Stimulated activated CD8-positive, alpha-beta memory T cell treated with anti-CD3 and anti-CD28 coated beads, Interleukin-2, amount 100 ng/mL, for 48 hours (primary cell): Measurements from ENCODE around the gene PRDX2.
A peak's percentile ranks its signal among the peaks of the same experiment; 100 is the strongest.
"Not testable (repeated sequence)": the region's sequence is repeated elsewhere in the genome, so short reads cannot be mapped to it uniquely, and the experiment has no call there.

ENCODE experiments used
- DNase-seq, 2 donors: peaks; one replicate each; pipeline ENCODE4 v3.0.0-alpha.2; 2020; ENCODE audit warnings: low read depth in 2 of 2

PRDX2 gene

DNA sequence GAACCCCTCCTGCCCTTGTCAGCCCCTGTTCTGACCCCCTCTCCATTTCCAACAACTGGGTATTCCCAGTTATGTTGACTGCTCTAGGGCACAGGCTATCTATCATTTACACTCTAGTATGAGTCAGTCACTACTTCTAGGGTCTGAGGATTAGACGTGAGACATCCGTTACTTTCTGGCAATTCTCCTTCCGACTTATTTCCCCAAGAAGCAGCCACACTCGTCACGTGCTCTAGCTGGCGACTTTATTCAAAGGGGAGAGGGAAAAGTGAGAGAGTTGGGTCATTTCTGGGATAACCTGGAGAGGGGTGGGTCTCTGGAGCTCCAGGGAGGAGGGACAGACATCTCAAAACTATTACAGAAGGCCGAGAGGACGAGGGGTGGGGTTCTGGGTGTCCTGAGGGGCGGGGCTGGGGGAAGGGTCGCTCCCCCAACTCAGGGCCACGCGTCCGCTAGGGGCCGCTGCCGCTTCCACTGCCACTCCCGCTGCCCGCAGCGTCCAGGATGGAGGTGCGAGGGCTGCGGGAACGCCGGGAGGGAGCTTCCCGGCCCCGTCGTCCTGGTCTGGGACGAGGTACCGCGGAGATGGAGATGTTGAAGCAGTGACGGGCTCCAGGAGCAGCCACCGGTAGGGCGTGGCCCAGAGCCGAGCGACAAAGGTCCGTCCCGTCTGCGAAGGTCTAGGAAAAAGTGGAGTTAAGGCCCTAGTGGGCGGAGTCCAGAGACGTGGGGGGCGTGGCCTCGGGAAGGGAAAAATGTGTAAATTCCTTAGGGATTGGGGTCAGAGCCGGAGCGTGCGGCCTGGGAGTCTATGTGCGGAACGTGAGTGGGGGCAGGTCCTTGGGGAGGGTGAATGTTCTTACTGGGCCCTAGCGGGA is 23.9 kb upstream of the PRDX2 start:
- no peak for DNase-seq

DNA sequence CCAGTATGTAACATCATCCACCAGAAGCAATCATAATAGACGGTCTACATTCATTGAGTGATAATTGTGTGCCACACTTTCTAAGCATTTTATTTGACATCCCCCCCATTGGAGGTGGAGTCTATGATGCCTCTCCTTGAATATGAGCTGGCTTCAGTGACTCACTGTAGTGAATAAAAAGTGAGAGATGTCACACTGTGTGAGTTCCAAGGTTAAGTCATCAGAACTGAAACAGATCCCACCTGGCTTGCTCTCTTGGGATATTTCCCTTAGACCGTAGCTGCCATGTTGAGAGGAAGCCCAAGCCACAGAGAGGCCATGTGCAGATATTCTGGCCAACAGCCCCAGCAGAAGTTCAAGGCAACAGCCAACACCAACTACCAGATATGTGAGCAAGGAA is 20.2 kb upstream of the PRDX2 start:
- DNase-seq: no peak

GRCh38 chr19:12817810-12818209 is 16.2 kb upstream of the PRDX2 start:
- not testable (repeated sequence) for DNase-seq

DNA sequence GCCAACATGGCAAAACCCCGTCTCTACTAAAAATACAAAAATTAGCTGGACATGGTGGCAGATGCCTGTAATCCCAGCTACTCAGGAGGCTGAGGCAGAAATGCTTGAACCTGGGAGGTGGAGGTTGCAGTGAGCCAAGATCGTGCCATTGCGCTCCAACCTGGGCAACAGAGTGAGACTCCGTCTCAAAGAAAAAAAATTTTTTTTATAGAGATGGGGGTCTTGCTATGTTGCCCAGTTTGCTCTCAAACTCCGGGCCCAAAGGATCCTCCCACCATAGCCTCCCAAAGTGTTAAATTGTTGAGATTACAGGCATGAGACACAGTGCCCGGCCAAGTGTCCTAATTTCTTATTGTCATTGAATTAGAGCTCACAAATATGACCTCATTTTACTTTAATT is 15.6 kb upstream of the PRDX2 start:
- DNase-seq: not testable (repeated sequence)

DNA sequence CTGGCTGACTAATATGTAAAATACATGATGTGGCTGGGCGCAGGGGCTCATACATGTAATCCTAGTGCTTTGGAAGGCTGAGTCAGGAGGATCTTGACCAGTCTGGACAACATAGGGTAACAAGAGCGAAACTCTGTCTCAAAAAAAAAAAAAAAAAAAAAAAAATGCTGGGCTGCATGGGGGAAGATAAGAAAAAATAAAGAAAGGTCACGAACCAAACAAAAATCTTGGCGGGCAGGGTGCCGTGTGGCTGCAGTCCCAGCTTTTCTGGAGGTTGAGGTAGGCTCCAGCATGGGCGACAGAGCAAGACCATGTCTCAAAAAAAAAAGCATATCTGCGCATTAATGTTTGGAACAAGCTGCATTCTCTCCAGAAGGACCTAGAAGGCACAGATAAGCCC is 13.5 kb upstream of the PRDX2 start:
- no peak for DNase-seq

DNA sequence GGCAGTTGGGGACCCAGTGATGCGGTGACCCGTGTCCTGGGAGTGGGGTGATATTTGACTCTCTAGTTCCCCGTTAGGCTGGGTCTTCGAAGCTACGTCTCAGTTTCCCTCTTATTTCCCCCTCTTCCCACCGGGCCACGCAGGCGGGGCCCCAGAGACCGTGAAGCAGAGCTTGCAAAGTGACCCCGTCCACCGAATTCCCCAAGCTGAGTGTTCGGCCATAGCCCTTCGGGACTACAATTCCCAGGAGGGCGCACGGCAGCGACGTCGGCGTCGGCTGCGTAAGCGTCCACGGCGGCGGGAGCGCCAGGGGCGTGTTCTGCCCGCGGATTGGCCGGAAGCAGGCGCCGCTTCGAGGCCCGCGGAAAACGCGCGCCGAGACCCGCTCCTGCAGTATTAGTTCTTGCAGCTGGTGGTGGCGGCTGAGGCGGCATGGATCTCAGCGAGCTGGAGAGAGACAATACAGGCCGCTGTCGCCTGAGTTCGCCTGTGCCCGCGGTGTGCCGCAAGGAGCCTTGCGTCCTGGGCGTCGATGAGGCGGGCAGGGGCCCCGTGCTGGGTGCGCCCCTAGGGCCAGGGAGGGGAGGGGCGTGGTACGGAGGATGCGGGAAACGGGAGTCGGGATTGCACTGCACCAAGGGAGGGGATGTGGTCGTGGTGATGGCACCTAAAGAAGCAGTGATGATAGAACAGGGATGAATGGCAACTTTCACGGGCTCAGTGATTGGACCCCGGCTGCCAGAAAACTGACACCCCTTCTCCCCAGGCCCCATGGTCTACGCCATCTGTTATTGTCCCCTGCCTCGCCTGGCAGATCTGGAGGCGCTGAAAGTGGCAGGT is 4.9 kb upstream of the PRDX2 start, which contains the start of gene RNASEH2A:
Gene RNASEH2A (plus strand): TSS at position 343 of the 840 bp plus-strand sequence. CDS start 90 bp downstream, at position 433.
- DNase-seq: peak; percentile 78 to 82

GRCh38 chr19:12804051-12804450 is 2.5 kb upstream of the PRDX2 start:
- no peak for DNase-seq

DNA sequence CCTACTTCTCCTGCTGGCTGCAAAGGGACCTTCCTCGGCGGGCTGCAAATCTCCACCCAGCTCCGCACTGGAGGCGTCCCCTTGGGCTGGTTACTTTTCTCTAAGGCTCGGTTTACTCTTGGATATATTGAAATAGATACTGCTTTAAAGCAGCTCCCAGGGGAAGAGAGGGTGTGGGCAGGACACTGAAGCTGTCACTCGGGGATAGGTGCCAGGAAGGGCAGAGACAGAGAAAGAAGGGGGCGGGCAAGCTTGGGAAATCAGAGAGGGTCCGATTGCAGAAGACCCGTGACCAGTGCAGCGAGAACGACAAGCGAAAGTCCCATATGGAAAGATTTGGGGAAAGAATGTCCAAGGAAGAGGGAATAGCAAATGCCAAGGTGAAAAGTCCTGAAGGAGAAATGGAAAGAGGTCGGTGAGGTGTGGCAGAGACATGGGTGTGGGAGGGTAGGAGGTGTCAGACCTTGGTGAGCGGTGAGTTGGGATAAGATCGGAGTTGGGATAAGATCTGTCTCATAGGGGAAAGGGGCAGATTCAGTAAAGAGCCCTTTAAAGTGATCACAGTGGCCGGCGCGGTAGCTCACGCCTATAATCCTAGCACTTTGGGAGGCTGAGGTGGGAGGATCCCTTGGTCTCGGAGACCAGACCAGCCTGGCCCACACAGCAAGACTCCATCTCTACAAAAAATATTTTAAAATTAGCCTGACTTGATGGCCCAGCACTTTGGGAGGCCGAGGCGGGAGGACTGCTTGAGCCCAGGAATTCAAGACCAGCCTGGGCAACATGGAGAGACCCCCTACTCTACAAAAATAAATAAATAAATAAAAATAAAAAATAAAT is 887 bp upstream of the PRDX2 start:
- DNase-seq: no peak

- DNase-seq: no peak
Measured at GRCh38 chr19:12800923-12801465, 606 bp downstream of the PRDX2 start.

- DNase-seq: no peak
Measured at GRCh38 chr19:12800466-12800770, 1.2 kb downstream of the PRDX2 start.

GRCh38 chr19:12799742-12800465 is 1.7 kb downstream of the PRDX2 start:
- no peak for DNase-seq

DNA sequence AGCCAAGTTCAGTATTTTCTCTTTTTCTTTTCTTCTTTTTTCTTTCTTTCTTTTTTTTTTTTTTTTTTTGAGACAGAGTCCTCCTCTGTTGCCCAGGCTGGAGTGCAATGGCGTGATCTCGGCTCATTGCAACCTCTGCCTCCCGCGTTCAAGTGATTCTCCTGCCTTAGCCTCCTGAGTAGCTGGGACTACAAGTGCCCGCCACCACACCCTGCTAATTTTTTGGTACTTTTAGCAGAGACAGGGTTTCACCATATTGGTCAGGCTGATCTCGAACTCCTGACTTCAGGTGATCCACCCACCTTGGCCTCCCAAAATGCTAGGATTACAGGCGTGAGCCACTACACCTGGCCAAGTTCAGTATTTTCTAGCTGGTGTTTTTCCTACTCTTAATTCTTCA is 4.0 kb downstream of the PRDX2 start:
- DNase-seq: not testable (repeated sequence)

DNA sequence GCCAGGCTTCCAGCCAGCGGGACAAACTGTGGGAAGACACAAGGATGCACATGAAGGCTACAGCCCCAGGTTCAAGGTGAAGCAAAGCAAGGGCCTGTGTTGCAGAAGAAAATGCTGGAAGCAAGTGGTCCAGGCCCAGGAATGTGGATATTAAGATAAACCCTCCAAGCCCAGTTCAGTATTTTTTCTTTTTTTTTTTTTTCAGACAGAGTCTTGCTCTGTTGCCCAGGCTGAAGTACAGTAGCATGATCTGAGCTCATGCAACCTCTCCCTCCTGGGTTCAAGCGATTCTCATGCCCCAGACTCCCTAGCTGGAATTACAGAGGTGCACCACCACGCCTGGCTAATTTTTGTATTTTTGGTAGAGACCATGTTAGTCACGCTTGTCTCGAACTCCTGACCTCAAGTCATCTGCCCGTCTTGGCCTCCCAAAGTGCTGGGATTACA is 4.4 kb downstream of the PRDX2 start:
- DNase-seq: no peak

- DNase-seq: peak in 1 of 2 donors; percentile 62
Measured at GRCh38 chr19:12796146-12797071, 5.2 kb downstream of the PRDX2 start.

GRCh38 chr19:12794971-12795381 is 6.6 kb downstream of the PRDX2 start:
- DNase-seq: no peak

GRCh38 chr19:12794196-12794941 is 7.2 kb downstream of the PRDX2 start:
- DNase-seq: no peak

DNA sequence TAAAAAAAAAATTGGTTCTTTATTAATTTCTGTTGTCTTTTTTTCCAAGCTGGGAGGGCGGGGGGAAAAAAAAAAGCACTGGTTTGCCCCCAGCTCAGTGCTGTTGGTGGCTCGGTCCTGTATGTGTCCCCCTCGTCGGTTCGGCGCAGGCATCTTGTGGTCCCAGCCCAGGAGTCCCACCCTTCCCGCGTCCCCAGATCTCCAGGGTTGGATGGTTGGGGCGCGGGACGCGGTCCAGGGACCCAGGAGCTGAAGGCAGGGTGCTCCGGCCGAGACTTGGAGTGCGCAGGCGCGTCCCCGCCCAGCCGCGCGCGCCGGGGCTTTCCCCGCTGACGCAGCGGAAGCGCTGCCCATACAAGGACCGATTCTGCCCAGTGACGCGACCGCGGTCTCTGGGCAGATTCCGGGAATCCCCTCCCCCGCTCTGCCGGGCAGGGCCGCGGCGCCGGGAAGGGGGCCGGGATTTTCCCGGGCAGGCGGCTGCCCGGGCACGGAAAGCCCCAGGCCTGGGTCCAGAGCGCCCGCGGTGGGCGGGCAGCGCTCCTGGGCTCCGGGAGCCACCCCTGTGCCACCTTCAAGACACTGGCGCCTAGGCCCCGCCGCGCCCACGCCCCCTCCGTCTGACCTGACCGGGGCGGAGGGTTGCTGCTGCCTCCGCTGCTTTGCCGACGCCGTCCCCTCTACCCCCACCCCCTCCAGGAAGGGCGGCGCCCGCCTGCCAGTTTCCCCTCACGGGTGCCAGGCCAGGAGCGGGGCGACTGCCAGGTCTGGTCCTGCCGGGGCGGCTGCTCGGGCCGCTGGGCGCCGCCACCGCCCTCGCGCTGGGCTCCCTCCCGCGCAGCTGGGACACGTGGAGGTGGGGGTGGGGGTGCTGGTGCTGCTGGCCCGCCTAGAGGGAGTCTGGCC is 8.1 kb downstream of the PRDX2 start:
- DNase-seq: peak; percentile 88 to 91

- no peak for DNase-seq
Measured at GRCh38 chr19:12792853-12793289, 8.7 kb downstream of the PRDX2 start.
